ENCODE measurements around the gene MALAT1. TPM values are rescaled to one million over a fixed set of nuclear protein-coding genes. Genes with fewer than 3 reads are reported as not detected.
A peak's percentile ranks its signal among the peaks of the same experiment; 100 is the strongest.
"Not testable (repeated sequence)": the region's sequence is repeated elsewhere in the genome, so short reads cannot be mapped to it uniquely, and the experiment has no call there.

The MALAT1 gene
- 5,573 TPM for total RNA-seq
- long read RNA-seq, full-length matches to known transcripts, result 121 of 131 reads
- long read RNA-seq, partial matches to known transcripts, result 0 of 131 reads
- long read RNA-seq, other reads (novel, unspliced or antisense), result 10 of 131 reads

DNA sequence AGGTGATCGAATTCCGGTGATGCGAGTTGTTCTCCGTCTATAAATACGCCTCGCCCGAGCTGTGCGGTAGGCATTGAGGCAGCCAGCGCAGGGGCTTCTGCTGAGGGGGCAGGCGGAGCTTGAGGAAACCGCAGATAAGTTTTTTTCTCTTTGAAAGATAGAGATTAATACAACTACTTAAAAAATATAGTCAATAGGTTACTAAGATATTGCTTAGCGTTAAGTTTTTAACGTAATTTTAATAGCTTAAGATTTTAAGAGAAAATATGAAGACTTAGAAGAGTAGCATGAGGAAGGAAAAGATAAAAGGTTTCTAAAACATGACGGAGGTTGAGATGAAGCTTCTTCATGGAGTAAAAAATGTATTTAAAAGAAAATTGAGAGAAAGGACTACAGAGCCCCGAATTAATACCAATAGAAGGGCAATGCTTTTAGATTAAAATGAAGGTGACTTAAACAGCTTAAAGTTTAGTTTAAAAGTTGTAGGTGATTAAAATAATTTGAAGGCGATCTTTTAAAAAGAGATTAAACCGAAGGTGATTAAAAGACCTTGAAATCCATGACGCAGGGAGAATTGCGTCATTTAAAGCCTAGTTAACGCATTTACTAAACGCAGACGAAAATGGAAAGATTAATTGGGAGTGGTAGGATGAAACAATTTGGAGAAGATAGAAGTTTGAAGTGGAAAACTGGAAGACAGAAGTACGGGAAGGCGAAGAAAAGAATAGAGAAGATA is at the start of gene MALAT1:
Gene MALAT1 (plus strand): TSS at position 69 of the 736 bp plus-strand sequence.
- DNase-seq (peak; percentile 94), ATAC-seq (ENCODE audit: poor library complexity) (peak; percentile 36)
- intact Hi-C loops (cut with DNase I), result no loop called here

- ATAC-seq (ENCODE audit: poor library complexity); intact Hi-C loops (cut with DNase I); DNase-seq: not testable (repeated sequence)
These were observed 47.5 kb upstream of the MALAT1 start for GRCh38 chr11:65451301-65451700.

GRCh38 chr11:65452259-65452658 is 46.6 kb upstream of the MALAT1 start:
- ATAC-seq (ENCODE audit: poor library complexity); DNase-seq; intact Hi-C loops (cut with DNase I): not testable (repeated sequence)

DNA sequence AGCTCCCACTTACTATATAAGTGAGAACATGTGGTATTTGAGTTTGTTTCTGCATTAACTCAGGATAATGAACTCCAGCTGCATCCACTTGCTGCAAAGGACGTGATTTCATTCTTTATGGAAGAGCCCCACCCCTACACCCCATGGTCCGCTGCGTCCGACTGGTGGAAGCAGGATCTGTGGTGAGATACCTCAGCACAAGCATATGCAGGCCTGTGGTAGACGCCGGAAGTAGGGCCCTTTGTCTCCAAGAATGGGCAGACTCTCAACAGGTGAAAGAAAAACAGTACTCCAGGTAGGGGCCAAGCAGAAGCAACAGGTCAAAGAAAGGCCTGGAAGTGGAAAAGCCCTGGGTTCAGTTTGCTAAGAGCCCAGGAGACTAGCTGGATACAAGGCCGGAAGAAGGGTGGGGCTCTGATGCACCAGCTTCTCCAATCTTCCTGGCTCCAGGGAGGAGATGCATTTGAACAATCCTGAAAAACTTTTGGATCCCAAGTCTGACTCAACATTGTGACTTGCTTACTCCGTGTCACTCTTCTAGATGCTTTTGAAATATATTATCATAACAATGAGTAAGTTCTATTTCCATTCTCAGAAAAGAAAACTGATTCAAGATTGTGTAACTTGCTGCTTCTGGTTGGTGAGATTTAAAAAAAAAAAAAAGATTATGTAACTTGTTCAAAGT is 45.9 kb upstream of the MALAT1 start:
- DNase-seq, result no peak
- ATAC-seq (ENCODE audit: poor library complexity), result no peak

DNA sequence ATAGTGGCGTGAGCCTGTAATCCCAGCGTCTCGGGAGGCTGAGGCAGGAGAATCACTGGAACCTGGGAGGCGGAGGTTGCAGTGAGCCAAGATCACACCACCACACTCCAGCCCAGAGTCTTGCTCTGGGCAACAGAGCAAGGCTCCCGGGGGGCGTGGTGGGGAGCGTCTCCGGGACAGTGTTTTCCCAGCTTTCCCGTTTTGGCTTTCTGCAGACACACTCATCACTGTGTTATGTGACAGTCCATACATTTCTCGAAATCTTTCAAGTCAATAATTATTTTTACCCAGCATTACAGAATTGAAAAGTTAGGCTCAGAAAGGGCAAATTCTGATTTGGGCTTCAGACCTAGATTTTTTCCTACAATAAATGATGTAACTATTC is 44.5 kb upstream of the MALAT1 start:
- ATAC-seq (ENCODE audit: poor library complexity), result no peak
- DNase-seq, result no peak
- intact Hi-C loops (cut with DNase I), result no loop called here

More for the DNA sequence above, 45.9 kb upstream of the MALAT1 start:
- intact Hi-C loops (cut with DNase I), result no loop called here

DNA sequence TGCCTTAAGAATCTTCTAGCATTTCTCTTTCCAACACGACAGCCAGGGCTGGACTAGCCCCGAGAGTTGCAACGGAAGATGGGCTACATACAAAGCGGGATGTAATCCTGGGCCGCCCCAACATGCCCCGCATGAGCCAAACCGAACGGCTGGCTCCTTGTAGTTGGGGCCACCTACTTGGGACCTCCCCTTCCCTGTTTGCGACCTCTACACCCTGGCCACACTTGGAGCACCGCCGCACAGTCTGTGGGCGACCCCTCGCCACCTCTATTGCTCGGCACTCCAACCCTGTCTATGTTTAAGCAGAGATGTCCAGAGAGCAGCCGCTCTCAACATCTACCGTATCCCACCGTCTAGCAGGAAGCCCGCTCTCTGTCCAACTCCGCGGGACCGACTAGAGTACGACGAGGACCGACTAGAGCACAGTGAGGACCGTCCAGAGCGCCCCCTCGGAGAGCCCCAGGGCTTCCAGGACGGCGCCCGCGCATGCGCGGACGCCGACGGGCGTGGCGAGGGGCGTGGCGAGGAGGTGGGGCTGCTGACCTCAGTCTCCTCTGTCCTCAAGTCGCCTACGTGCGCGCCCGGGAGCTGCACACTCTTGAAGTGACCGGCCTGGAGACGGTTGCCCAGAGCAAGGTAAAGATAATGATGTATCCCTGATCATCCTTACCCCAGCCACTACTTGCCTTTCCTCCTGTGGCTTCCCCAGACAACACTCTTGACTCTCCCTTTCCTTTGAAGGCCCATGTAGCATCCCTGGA is 44.0 kb upstream of the MALAT1 start:
- peak; percentile 95 for DNase-seq
- intact Hi-C loops (cut with DNase I), result no loop called here
- peak; percentile 98 for ATAC-seq (ENCODE audit: poor library complexity)

- intact Hi-C loops (cut with DNase I), result no loop called here
- DNase-seq (no peak), ATAC-seq (ENCODE audit: poor library complexity) (no peak)
These were observed 42.4 kb upstream of the MALAT1 start for GRCh38 chr11:65456418-65456817.

- DNase-seq (no peak), ATAC-seq (ENCODE audit: poor library complexity) (no peak)
- intact Hi-C loops (cut with DNase I), result no loop called here
These were observed 39.3 kb upstream of the MALAT1 start for GRCh38 chr11:65459552-65459951.

- intact Hi-C loops (cut with DNase I); DNase-seq: not testable (repeated sequence)
These were observed 33.4 kb upstream of the MALAT1 start for GRCh38 chr11:65465471-65465870.

DNA sequence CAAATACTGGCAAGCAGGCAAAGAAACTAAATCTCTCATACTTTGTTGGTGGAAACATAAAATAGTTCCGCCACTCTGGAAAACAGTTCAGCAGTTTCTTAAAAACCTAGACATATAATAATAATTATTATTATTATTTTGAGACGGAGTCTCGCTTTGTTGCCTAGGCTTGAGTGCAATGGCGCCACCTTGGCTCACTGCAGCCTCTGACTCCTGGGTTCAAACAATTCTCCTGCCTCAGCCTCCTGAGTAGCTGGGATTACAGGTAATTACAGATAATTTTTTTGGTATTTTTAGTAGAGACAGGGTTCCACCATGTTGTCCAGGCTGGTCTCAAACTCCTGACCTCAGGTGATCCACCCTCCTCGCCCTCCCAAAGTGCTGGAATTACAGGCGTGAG is 31.5 kb upstream of the MALAT1 start:
- ATAC-seq (ENCODE audit: poor library complexity); DNase-seq; intact Hi-C loops (cut with DNase I): not testable (repeated sequence)

More at GRCh38 chr11:65465471-65465870, 33.4 kb upstream of the MALAT1 start:
- not testable (repeated sequence) for ATAC-seq (ENCODE audit: poor library complexity)

GRCh38 chr11:65468874-65469333 is 29.9 kb upstream of the MALAT1 start:
- intact Hi-C loops (cut with DNase I), result no loop called here
- DNase-seq, result peak; percentile 76
- ATAC-seq (ENCODE audit: poor library complexity), result no peak

DNA sequence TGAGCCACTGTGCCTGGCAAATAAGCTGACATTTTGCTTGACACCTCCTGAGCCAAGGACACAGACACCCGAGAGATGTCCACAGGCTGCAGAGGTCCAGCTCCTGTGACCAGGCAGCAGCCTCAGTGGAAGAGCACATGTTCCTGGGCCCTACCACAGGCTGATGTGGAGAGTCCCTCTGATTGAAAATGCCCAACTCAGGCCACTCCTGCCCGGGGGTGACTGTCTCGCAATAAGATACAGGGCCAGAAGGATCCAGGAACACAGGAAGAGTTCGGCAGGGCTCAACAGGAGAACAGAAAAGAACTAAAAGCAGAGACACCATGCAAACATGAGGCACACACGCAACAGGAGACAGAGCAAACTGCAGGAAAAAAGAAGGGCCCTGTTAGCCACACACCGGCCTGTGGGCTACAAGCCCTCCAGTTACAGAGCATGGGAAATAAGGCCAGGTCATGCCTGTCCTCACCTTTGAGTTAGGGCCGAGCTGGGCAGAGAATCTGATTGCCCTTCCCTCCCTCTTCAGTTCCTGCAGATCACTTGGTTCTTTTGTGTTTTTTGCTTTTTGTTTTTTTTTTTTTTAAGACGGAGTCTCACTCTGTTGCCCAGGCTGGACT is 28.3 kb upstream of the MALAT1 start:
- DNase-seq (no peak), ATAC-seq (ENCODE audit: poor library complexity) (no peak)
- intact Hi-C loops (cut with DNase I), result loop anchor here (5.0 kb wide), 1 partner anchor 37 kb away; no protein-coding TSS in a partner anchor

GRCh38 chr11:65471447-65471891 is 27.4 kb upstream of the MALAT1 start:
- intact Hi-C loops (cut with DNase I), result loop anchor here (5.0 kb wide), 1 partner anchor 36 kb away; no protein-coding TSS in a partner anchor
- ATAC-seq (ENCODE audit: poor library complexity) (peak; percentile 86), DNase-seq (peak; percentile 84)

DNA sequence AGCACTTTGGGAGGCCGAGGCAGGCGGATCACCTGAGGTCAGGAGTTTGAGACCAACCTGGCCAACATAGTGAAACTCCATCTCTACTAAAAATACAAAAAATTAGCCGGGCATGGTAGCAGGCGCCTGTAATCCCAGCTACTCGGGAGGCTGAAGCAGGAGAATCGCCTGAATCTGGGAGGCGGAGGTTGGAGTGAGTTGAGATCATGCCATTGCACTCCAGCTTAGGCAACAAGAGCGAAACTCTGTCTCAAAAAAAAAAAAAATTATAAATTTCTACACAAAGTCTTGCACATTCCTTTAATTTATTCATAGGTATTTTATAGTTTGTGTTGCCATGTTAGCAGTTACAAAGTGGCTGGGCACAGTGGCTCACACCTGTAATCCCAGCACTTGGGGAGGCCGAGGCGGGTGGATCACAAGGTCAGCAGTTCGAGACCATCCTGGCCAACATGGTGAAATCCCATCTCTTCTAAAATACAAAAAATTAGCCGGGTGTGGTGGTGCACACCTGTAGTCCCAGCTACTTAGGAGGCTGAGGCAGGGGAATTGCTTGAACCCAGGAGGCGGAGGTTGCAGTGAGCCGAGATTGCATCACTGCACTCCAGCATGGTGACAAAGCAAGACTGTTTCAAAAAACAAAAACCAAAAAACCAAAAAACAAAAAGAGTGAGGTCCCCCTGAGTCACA is 26.1 kb upstream of the MALAT1 start:
- not testable (repeated sequence) for ATAC-seq (ENCODE audit: poor library complexity); DNase-seq
- intact Hi-C loops (cut with DNase I), result loop anchor here (5.0 kb wide), 1 partner anchor 35 kb away; no protein-coding TSS in a partner anchor

DNA sequence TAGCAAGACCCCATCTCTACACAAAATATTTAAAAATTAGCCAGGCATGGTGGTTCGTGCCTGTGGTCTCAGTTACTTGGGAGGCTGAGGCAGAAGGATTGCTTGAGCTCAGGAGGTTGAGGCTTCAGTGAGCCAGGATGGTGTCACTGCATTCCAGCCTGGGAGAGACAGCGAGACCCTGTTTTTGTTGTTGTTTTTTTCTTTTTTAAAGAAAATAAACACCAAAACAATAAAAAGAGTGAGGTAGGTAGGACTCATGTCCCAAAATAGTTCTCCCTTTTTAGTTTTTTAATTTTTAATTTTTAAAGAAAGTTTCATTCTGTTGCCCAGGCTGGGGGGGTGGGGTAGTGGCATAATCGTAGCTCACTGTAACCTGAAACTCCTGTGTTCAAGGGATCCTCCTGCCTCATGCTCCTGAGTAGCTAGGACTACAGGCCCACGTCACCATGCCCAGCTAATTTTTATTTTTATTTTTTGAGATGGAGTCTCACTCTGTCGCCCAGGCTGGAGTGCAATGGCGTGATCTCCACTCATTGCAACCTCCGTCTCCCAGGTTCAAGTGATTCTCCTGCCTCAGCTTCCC is 25.5 kb upstream of the MALAT1 start:
- intact Hi-C loops (cut with DNase I), result loop anchor here (5.0 kb wide), 1 partner anchor 34 kb away; no protein-coding TSS in a partner anchor
- ATAC-seq (ENCODE audit: poor library complexity) (no peak), DNase-seq (no peak)

DNA sequence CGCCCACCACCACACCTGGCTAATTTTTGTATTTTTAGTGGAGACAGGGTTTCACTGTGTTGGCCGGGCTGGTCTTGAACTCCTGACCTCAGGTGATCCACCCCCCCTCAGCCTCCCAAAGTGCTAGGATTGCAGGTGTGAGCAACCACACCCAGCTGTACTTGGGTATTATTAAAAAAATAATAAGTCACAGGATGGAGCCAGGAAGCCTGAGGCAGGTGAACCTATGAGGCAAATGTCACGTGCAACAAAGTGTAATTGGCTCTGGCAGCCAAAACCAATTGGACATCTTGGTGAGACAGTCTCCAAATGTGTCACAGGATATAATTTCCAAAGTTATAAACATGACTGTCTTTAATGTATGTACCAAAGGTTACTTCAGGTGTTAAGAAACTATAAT is 24.0 kb upstream of the MALAT1 start:
- ATAC-seq (ENCODE audit: poor library complexity) (no peak), DNase-seq (no peak)
- intact Hi-C loops (cut with DNase I), result loop anchor here (5.0 kb wide), 1 partner anchor 32 kb away; no protein-coding TSS in a partner anchor

DNA sequence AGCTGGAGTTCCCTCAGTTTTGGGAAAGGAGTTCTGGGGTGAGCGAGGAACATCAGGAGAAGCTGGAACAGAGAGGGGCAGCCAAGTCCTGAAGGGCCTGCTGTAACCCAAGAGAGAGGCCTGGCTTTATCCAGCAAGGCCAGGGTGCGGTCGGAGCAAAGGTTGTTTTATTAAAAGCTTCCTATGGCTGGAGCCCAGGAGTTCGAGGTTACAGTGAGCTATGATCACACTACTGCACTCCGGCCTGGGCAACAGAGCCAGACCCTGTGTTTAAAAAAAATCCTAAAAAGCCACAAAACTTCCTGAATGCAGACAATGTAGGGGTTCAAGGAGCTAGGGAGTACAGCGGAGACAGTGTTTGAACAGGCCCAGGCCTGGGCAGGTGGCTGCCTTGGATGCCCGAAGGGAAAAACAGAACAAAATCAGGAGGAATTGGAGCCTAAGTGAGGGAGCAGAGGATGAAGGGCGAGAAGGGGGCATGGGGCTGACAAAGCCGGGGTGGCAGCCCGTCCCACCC is 22.2 kb upstream of the MALAT1 start:
- DNase-seq (no peak), ATAC-seq (ENCODE audit: poor library complexity) (no peak)
- intact Hi-C loops (cut with DNase I), result no loop called here

Data from Right ventricle myocardium superior (tissue), 1 donor.